ENCODE data around the gene ATP5MG. TPM values are rescaled to one million over a fixed set of nuclear protein-coding genes. Genes with fewer than 3 reads are reported as not detected.

Gene ATP5MG
- total RNA-seq, 2 experiments from 2014 or later, result 222 to 294 TPM

DNA sequence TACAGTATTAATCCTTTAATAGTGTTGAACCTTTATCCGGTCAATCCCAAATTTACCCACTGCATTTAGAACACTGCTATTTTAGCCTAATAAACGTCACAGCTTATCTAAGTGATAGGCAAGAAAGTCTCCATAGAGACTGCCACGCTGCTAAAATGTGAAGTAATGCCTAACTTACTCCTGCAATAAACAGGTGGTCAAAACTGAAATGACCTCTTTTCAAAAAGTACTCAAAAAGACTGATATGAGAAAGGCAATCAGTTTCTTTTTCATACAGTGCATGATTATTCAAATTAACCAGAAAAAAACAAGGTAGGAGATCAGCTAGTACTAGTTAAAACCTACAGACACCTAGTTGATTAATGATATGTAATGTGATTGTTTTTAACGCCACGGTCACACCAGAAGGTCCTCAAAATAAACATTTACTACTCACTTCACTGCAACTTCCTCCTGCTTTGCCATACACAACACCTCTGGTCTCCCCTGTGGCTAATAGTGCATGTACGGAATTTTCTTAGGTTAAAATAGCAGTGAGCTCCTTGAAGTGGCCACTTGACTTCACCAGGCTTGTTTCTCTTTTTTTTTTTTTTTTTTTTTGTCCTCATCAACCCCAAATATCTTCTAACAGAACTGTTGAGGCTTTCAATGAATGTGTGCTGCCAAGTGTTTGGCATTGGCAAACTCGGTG, 8.8 kb downstream of the ATP5MG start:
- BruUV-seq (replicated peaks), result no TSS peak
- Histone ChIP-seq H2AFZ (ENCODE audit: low read length) (no peak overlapping the region), H4K20me1 (ENCODE audit: insufficient read depth, low read length) (peaks cover 5% of the 10 kb centered on the region; the same call in 1 of the 2 replicates), H3K9me3 (ENCODE audit: low read length) (no peaks in the 10 kb centered on the region), H3K27ac (ENCODE audit: low read depth, low read length, poor library complexity, severe bottlenecking) (no peak overlapping the region), H3K4me3 (ENCODE audit: low read depth, low read length, poor library complexity, severe bottlenecking) (no peak overlapping the region), H3K79me2 (ENCODE audit: insufficient read depth, low read depth, low read length) (peaks cover 39% of the 10 kb centered on the region), H3K9me2 (ENCODE audit: insufficient read depth, low read length) (no peaks in the 10 kb centered on the region), H3K36me3 (ENCODE audit: insufficient read depth, low read length) (peaks cover 71% of the 10 kb centered on the region), H3K4me1 (ENCODE audit: insufficient read depth, low read length, poor library complexity, severe bottlenecking) (no peaks in the 10 kb centered on the region), H3K4me2 (ENCODE audit: low read length) (no peak overlapping the region)
- no peak for DNase-seq (ENCODE audit: low spot score)
- intact Hi-C loops (cut with micrococcal nuclease; ENCODE audit: unreplicated experiment), result no loop called here
- TF ChIP-seq EZH2phosphoT487 (IDR thresholded peaks at IDR 0.05; ENCODE audit: borderline replicate concordance, low read depth, low read length), result no peak
- TF ChIP-seq, protein P1, sequence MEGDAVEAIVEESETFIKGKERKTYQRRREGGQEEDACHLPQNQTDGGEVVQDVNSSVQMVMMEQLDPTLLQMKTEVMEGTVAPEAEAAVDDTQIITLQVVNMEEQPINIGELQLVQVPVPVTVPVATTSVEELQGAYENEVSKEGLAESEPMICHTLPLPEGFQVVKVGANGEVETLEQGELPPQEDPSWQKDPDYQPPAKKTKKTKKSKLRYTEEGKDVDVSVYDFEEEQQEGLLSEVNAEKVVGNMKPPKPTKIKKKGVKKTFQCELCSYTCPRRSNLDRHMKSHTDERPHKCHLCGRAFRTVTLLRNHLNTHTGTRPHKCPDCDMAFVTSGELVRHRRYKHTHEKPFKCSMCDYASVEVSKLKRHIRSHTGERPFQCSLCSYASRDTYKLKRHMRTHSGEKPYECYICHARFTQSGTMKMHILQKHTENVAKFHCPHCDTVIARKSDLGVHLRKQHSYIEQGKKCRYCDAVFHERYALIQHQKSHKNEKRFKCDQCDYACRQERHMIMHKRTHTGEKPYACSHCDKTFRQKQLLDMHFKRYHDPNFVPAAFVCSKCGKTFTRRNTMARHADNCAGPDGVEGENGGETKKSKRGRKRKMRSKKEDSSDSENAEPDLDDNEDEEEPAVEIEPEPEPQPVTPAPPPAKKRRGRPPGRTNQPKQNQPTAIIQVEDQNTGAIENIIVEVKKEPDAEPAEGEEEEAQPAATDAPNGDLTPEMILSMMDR (conservative IDR thresholded peaks at IDR 0.05; ENCODE audit: low read length), result no peak
- CTCF ChIA-PET (ENCODE audit: unreplicated experiment), result no interaction called here
- POLR2A ChIA-PET, result interaction anchor here (0.6 to 1.2 kb wide), 5 partner anchors 8 to 430 kb away, joined by 3 to 6 read pairs (median 4); no protein-coding TSS in a partner anchor

DNA sequence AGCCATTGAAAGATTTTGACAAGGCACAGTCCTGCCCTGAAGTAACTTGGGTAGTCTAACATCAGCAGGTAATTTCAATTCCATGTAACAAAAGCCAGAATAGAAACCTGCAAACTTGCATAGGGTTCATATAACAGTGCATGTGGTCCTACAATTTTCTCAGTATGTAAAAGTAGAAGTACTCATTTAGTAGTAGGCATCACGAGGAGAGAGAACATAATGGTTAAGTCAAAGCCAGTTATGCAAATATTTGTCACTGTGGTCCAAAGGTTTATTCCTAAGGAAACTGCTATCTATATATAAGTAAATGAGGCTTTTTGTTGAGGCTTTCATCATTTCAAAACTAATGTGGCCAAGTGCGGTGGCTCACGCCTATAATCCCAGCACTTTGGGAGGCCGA, 10.1 kb downstream of the ATP5MG start:
- BruUV-seq (replicated peaks), result no TSS peak
- no peak overlapping the region for H2AFZ ChIP-seq (ENCODE audit: low read length)

More for the DNA sequence above, 10.1 kb downstream of the ATP5MG start:
- Histone ChIP-seq H3K9me3 (ENCODE audit: low read length) (no peaks in the 10 kb centered on the region), H3K9me2 (ENCODE audit: insufficient read depth, low read length) (no peaks in the 10 kb centered on the region), H3K4me1 (ENCODE audit: insufficient read depth, low read length, poor library complexity, severe bottlenecking) (no peaks in the 10 kb centered on the region), H3K4me2 (ENCODE audit: low read length) (no peak overlapping the region), H3K4me3 (ENCODE audit: low read depth, low read length, poor library complexity, severe bottlenecking) (no peak overlapping the region), H4K20me1 (ENCODE audit: insufficient read depth, low read length) (peaks cover 5% of the 10 kb centered on the region; the same call in 1 of the 2 replicates), H3K36me3 (ENCODE audit: insufficient read depth, low read length) (peaks cover 58% of the 10 kb centered on the region), H3K79me2 (ENCODE audit: insufficient read depth, low read depth, low read length) (peaks cover 26% of the 10 kb centered on the region), H3K27ac (ENCODE audit: low read depth, low read length, poor library complexity, severe bottlenecking) (no peak overlapping the region)
- no peak for DNase-seq (ENCODE audit: low spot score)
- ChIA-PET CTCF (ENCODE audit: unreplicated experiment) (no interaction called here), POLR2A (interaction anchor here (0.7 to 1.2 kb wide), 4 partner anchors 9 to 50 kb away, joined by 3 to 4 read pairs (median 4); no protein-coding TSS in a partner anchor)
- TF ChIP-seq EZH2phosphoT487 (IDR thresholded peaks at IDR 0.05; ENCODE audit: borderline replicate concordance, low read depth, low read length), result no peak
- TF ChIP-seq, protein P1 (conservative IDR thresholded peaks at IDR 0.05; ENCODE audit: low read length), result no peak
- intact Hi-C loops (cut with micrococcal nuclease; ENCODE audit: unreplicated experiment), result no loop called here

All from OCI-LY7 (cell line).